Cardiac fibroblast (primary cell): ENCODE results near the gene RTN4R.

ENCODE experiments used
- DNase-seq, 2 donors: peaks; one replicate each; pipeline versions ENCODE4 v3.0.0 to v3.0.0-alpha.2; 2010; ENCODE audit warnings: low read depth in 2 of 2
- H3K4me3 ChIP-seq, 2 donors: replicated peaks in 1 of 2; 1 replicate in 1 of 2; 2 replicates in 1 of 2; pipeline ENCODE4 v1.5.1; 2011; ENCODE audit warnings: low read depth in 2 of 2, low read length in 2 of 2, mild to moderate bottlenecking in 2 of 2, moderate library complexity in 1 of 2
- TF ChIP-seq, protein P1 (sequence below): IDR thresholded peaks from one replicate; pipeline ENCODE4 v1.5.1; 2011; ENCODE audit warnings: low read depth, mild to moderate bottlenecking, low read length, inconsistent platforms

Gene RTN4R

GRCh38 chr22:20244691-20245576 lies 23.2 kb downstream of the RTN4R start:
- TF ChIP-seq, protein P1, sequence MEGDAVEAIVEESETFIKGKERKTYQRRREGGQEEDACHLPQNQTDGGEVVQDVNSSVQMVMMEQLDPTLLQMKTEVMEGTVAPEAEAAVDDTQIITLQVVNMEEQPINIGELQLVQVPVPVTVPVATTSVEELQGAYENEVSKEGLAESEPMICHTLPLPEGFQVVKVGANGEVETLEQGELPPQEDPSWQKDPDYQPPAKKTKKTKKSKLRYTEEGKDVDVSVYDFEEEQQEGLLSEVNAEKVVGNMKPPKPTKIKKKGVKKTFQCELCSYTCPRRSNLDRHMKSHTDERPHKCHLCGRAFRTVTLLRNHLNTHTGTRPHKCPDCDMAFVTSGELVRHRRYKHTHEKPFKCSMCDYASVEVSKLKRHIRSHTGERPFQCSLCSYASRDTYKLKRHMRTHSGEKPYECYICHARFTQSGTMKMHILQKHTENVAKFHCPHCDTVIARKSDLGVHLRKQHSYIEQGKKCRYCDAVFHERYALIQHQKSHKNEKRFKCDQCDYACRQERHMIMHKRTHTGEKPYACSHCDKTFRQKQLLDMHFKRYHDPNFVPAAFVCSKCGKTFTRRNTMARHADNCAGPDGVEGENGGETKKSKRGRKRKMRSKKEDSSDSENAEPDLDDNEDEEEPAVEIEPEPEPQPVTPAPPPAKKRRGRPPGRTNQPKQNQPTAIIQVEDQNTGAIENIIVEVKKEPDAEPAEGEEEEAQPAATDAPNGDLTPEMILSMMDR = no peak
- no peak for DNase-seq
- H3K4me3 ChIP-seq = no peak overlapping the region

GRCh38 chr22:20244250-20244648 lies 23.9 kb downstream of the RTN4R start:
- TF ChIP-seq, protein P1 = no peak

DNA sequence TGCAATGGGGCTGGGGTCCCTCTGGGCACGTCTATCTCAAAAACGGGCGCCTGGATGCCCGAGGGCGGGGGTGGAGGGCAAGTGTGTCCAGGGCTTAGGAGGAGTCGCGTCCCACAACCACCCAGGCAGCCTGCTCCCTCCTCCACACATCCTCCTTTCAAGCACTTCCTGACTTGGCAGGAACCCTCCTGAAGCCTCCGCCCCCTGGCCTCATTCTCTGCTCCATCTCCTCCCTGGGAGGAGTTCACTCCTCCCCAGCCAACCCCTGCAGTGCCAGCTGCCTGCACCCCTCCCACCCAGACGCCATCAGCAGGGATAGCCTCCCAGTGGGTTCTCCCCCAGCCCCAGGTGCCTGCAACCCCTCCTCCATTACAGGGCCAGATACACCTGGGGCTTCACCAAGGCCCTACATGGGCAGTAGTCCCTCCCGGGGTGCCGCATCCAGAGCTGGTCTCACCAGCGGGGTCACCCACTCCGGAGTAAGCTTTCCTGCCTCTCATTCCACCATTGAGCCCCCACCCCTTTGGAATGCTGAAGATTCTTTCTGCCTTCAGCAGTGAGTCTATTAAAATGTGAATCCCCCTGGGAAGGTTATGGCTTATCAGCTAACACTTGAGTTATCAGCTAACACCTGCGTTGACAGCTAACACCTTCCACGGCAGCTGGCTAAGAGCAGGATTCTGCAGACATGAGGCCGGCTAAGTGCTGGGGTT lies 24.4 kb downstream of the RTN4R start:
- TF ChIP-seq, protein P1 = no peak
- DNase-seq = peak; percentile 80 to 90
- peak overlapping the region in 1 of 2 donors; percentile 8 for H3K4me3 ChIP-seq

More at GRCh38 chr22:20244250-20244648, 23.9 kb downstream of the RTN4R start:
- DNase-seq = no peak
- H3K4me3 ChIP-seq = no peak overlapping the region

DNA sequence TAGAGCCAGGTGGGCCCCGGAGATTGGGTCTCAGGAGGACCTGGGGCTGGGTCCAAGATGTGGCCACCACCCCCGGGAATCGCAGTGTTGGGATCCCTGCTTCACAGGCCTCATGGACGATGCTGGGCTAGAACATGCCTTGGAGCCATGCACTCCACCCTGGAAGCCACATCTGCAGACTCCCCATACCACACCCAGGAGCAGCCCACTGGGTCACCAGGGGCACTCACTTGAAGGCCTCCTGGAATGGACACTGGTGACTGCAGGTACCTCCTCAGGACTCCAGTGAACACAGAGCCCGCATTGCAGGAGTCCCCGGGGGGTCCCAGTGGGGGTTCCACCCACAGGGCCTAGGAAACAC lies 25.0 kb downstream of the RTN4R start:
- peak overlapping the region in 1 of 2 donors; percentile 8 for H3K4me3 ChIP-seq
- TF ChIP-seq, protein P1 = no peak
- DNase-seq = no peak

GRCh38 chr22:20242393-20243175 lies 25.5 kb downstream of the RTN4R start:
- no peak overlapping the region for H3K4me3 ChIP-seq
- TF ChIP-seq, protein P1 = no peak
- DNase-seq = no peak

- no peak overlapping the region for H3K4me3 ChIP-seq
- DNase-seq = no peak
- TF ChIP-seq, protein P1 = no peak
Measured at GRCh38 chr22:20241579-20242392, 26.3 kb downstream of the RTN4R start.
